Ureter (tissue), 1 donor: ENCODE measurements around the gene SEC23IP. TPM values are rescaled to one million over a fixed set of nuclear protein-coding genes. Genes with fewer than 3 reads are reported as not detected.
"Not testable (repeated sequence)": the region's sequence is repeated elsewhere in the genome, so short reads cannot be mapped to it uniquely, and the experiment has no call there.

Experiments used
- DNase-seq: peaks from one replicate; pipeline ENCODE4 v3.0.0-alpha.2; 2020; ENCODE audit warnings: low spot score
- total RNA-seq: library from RNA; stranded (reverse); gene quantifications from one replicate; pipeline ENCODE4 v1.2.4, GENCODE V29; 2023
- donor health status: DM: yes; HTN: yes; CAD: no.

Gene SEC23IP
- 69.6 TPM for total RNA-seq

- peak; percentile 97 for DNase-seq
Observed at GRCh38 chr10:119892188-119893065, at the start of gene SEC23IP. Gene SEC23IP, plus strand, starts transcription at chr10:119892730. Its CDS starts 53 bp downstream, at chr10:119892783.

- DNase-seq: no peak
Observed at GRCh38 chr10:119845656-119846055, 46.9 kb upstream of the SEC23IP start.

- DNase-seq: no peak
Observed at GRCh38 chr10:119849031-119849789, 43.3 kb upstream of the SEC23IP start.

GRCh38 chr10:119849944-119850343 is 42.6 kb upstream of the SEC23IP start:
- no peak for DNase-seq

GRCh38 chr10:119852277-119852676 is 40.3 kb upstream of the SEC23IP start:
- no peak for DNase-seq

- DNase-seq: no peak
Observed at GRCh38 chr10:119852822-119853221, 39.7 kb upstream of the SEC23IP start.

- DNase-seq: no peak
Observed at GRCh38 chr10:119853574-119853973, 39.0 kb upstream of the SEC23IP start.

GRCh38 chr10:119858063-119858462 is 34.5 kb upstream of the SEC23IP start:
- DNase-seq: no peak

GRCh38 chr10:119859420-119860258 is 32.9 kb upstream of the SEC23IP start:
- DNase-seq: no peak

GRCh38 chr10:119860866-119861607 is 31.5 kb upstream of the SEC23IP start:
- DNase-seq: no peak

GRCh38 chr10:119862524-119862923 is 30.0 kb upstream of the SEC23IP start:
- no peak for DNase-seq

- no peak for DNase-seq
Observed at GRCh38 chr10:119863951-119864565, 28.5 kb upstream of the SEC23IP start.

- DNase-seq: no peak
Observed at GRCh38 chr10:119865699-119866240, 26.8 kb upstream of the SEC23IP start.

GRCh38 chr10:119867317-119867716 is 25.2 kb upstream of the SEC23IP start:
- DNase-seq: no peak

GRCh38 chr10:119869398-119869797 is 23.1 kb upstream of the SEC23IP start:
- DNase-seq: not testable (repeated sequence)

- DNase-seq: peak; percentile 54
Observed at GRCh38 chr10:119871881-119872609, 20.5 kb upstream of the SEC23IP start.

- DNase-seq: no peak
Observed at GRCh38 chr10:119872610-119872859, 20.0 kb upstream of the SEC23IP start, which contains the start of gene MCMBP. Gene MCMBP, minus strand, starts transcription at chr10:119872843. Its CDS starts 259 bp downstream, at chr10:119872584.

- peak; percentile 90 for DNase-seq
Observed at GRCh38 chr10:119872860-119873681, 19.5 kb upstream of the SEC23IP start.

GRCh38 chr10:119878524-119878923 is 14.0 kb upstream of the SEC23IP start:
- no peak for DNase-seq
